Body of pancreas (tissue), 4 donors: Measurements from ENCODE around the gene SLC9A8. TPM values are rescaled to one million over a fixed set of nuclear protein-coding genes. Genes with fewer than 3 reads are reported as not detected.
A peak's percentile ranks its signal among the peaks of the same experiment; 100 is the strongest.

Source experiments
- ATAC-seq: fragments of 150-250 bp; one replicate; pipeline ENCODE4 v1.9.1; 2016
- DNase-seq, 4 donors: peaks; one replicate each; pipeline ENCODE4 v3.0.0-alpha.2; 2019
- H3K27ac ChIP-seq, 4 donors: fragments of 200-600 bp; sonication (generic); 1 replicate in 3 of 4; 2 replicates in 1 of 4; pipeline versions ENCODE4 v1.5.1 to v1.6.1; 2016 to 2019; ENCODE audit warnings: mild to moderate bottlenecking in 1 of 4, mixed read lengths in 1 of 4, moderate library complexity in 1 of 4
- H3K27me3 ChIP-seq, 2 donors: fragments of 200-600 bp; sonication (generic); one replicate each; pipeline ENCODE4 v1.6.0; 2016; ENCODE audit warnings: mild to moderate bottlenecking in 1 of 2
- H3K36me3 ChIP-seq, 2 donors: fragments of 200-600 bp; sonication (generic); replicated peaks in 1 of 2; 2 replicates each; pipeline ENCODE4 v1.5.1; 2016; ENCODE audit warnings: low read depth in 2 of 2; ENCODE audit not compliant: insufficient read depth in 1 of 2
- H3K4me1 ChIP-seq: fragments of 200-600 bp; sonication (generic); one replicate; pipeline ENCODE4 v1.6.0; 2016
- H3K4me3 ChIP-seq, 2 donors: fragments of 200-600 bp; sonication (generic); 1 replicate in 1 of 2; 2 replicates in 1 of 2; pipeline ENCODE4 v1.5.1; 2016 to 2019
- H3K9me3 ChIP-seq, 3 donors: fragments of 200-600 bp; sonication (generic); 1 replicate in 2 of 3; 2 replicates in 1 of 3; pipeline ENCODE4 v1.5.1; 2016
- CTCF ChIP-seq, 7 experiments: fragments of 450-650 bp in 4 of 7; fragments of 200-600 bp in 3 of 7; sonication (generic) in 3 of 7; IDR thresholded peaks; one replicate each; pipeline ENCODE4 v1.5.1; 2016 to 2019; ENCODE audit warnings: antibody characterized with exemption in 7 of 7
- POLR2A ChIP-seq, 3 donors: fragments of 450-650 bp; IDR thresholded peaks; one replicate each; pipeline ENCODE4 v1.6.1; 2016; ENCODE audit warnings: antibody characterized with exemption in 3 of 3, mild to moderate bottlenecking in 2 of 3
- WGBS, 2 donors: methylation state at CpG; one replicate each; pipeline ENCODE4 v1.1.5; 2017; 5-methylcytosine and 5-hydroxymethylcytosine counted together
- intact Hi-C: fragments of 100-400 bp; cut with DNase I; formaldehyde crosslinking; loops from one replicate; pipeline ENCODE4 v1.15.1; 2023
- total RNA-seq, 2 donors: library from RNA; depleted of rRNA; stranded (reverse); fragments of >200 nt; gene quantifications; one replicate each; pipeline ENCODE4 v1.1.0, GENCODE V29; 2016

SLC9A8 gene
- total RNA-seq, 2 donors from 2014 or later: 5.9 to 11.2 TPM

GRCh38 chr20:49845060-49845459 is 32.4 kb downstream of the SLC9A8 start:
- Histone ChIP-seq H3K36me3 (peaks cover 0 to 2% of the 10 kb centered on the region in 2 donors), H3K27ac (no peak overlapping the region), H3K27me3 (no peaks in the 10 kb centered on the region), H3K9me3 (no peaks in the 10 kb centered on the region), H3K4me3 (no peak overlapping the region), H3K4me1 (no peaks in the 10 kb centered on the region)
- intact Hi-C loops: loop anchor here (10.0 kb wide), 1 partner anchor 230 kb away; no protein-coding TSS in a partner anchor
- ATAC-seq (no peak), DNase-seq (no peak)
- TF ChIP-seq POLR2A (IDR thresholded peaks at IDR 0.05) (no peak), CTCF (IDR thresholded peaks at IDR 0.05) (no peak)
- 56 to 82% methylated on average over 1 of the region's 1 CpG for WGBS, 2 donors

- TF ChIP-seq CTCF (IDR thresholded peaks at IDR 0.05) (peak; percentile 37 to 62 (median 58)), POLR2A (IDR thresholded peaks at IDR 0.05) (no peak)
- Histone ChIP-seq H3K27ac (no peak overlapping the region), H3K27me3 (no peaks in the 10 kb centered on the region), H3K4me3 (no peak overlapping the region), H3K4me1 (no peaks in the 10 kb centered on the region), H3K36me3 (peaks cover 0 to 2% of the 10 kb centered on the region in 2 donors), H3K9me3 (no peaks in the 10 kb centered on the region)
- peak; percentile 63 for ATAC-seq
- DNase-seq: peak; percentile 44 to 66 (median 52)
- intact Hi-C loops: loop anchor here (10.0 kb wide), 1 partner anchor 232 kb away; no protein-coding TSS in a partner anchor
- WGBS, 2 donors: 71 to 72% methylated on average over 6 of the region's 6 CpGs
These were observed 33.7 kb downstream of the SLC9A8 start for GRCh38 chr20:49846206-49846807.

GRCh38 chr20:49850463-49851230 is 38.0 kb downstream of the SLC9A8 start:
- DNase-seq: no peak
- Histone ChIP-seq H3K27ac (no peak overlapping the region), H3K4me1 (no peaks in the 10 kb centered on the region), H3K36me3 (peaks cover 0 to 2% of the 10 kb centered on the region in 2 donors), H3K9me3 (no peaks in the 10 kb centered on the region), H3K27me3 (no peaks in the 10 kb centered on the region), H3K4me3 (no peak overlapping the region)
- TF ChIP-seq CTCF (IDR thresholded peaks at IDR 0.05) (no peak), POLR2A (IDR thresholded peaks at IDR 0.05) (no peak)
- intact Hi-C loops: no loop called here
- 71 to 80% methylated on average over 8 of the region's 8 CpGs for WGBS, 2 donors
- no peak for ATAC-seq

GRCh38 chr20:49851231-49851705 is 38.6 kb downstream of the SLC9A8 start:
- intact Hi-C loops: no loop called here
- Histone ChIP-seq H3K27ac (no peak overlapping the region), H3K27me3 (no peaks in the 10 kb centered on the region), H3K4me1 (no peaks in the 10 kb centered on the region), H3K36me3 (peaks cover 0 to 2% of the 10 kb centered on the region in 2 donors), H3K4me3 (no peak overlapping the region), H3K9me3 (no peaks in the 10 kb centered on the region)
- TF ChIP-seq POLR2A (IDR thresholded peaks at IDR 0.05) (no peak), CTCF (IDR thresholded peaks at IDR 0.05) (no peak)
- no peak for ATAC-seq
- WGBS, 2 donors: 75 to 77% methylated on average over 2 to 3 of the region's 3 CpGs
- no peak for DNase-seq
